ENCODE results near the gene MPG.
"Not testable (repeated sequence)": the region's sequence is repeated elsewhere in the genome, so short reads cannot be mapped to it uniquely, and the experiment has no call there.

Gene MPG

DNA sequence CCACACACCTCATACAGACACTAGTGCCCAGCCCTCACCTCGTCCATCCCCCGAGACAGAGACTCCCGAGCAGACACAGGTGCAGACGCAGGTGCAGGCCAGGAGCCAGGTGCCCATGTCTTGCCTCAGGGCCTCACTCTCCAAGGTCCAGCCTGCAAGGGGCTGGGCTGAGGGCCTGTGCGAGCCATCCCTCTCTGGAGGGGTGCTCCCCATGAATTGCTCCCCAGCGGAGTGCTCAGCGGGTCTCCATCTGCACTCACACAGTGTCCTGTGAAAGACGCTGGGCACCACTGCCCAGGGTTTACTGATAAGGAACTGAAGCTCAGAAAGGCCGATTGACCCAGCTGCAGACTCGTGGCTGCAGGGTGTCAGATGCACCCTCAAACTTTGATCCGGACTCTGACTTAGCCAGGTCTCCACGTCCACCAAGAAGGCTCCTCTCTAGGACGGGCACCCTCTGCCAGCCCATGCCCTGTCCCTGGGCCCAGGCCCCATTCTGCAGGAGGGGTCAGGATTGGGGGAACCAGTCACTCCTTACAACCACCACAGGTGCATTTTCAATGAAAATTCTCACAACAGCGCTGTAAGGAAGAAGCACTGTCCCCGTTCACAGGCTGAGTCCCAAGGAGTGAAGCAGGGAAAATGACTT, 41.6 kb upstream of the MPG start:
- TF ChIP-seq, protein P1, sequence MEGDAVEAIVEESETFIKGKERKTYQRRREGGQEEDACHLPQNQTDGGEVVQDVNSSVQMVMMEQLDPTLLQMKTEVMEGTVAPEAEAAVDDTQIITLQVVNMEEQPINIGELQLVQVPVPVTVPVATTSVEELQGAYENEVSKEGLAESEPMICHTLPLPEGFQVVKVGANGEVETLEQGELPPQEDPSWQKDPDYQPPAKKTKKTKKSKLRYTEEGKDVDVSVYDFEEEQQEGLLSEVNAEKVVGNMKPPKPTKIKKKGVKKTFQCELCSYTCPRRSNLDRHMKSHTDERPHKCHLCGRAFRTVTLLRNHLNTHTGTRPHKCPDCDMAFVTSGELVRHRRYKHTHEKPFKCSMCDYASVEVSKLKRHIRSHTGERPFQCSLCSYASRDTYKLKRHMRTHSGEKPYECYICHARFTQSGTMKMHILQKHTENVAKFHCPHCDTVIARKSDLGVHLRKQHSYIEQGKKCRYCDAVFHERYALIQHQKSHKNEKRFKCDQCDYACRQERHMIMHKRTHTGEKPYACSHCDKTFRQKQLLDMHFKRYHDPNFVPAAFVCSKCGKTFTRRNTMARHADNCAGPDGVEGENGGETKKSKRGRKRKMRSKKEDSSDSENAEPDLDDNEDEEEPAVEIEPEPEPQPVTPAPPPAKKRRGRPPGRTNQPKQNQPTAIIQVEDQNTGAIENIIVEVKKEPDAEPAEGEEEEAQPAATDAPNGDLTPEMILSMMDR (IDR thresholded peaks at IDR 0.05; ENCODE audit: control insufficient read depth, extremely low read depth, insufficient read depth), result no peak
- no peak overlapping the region for H3K4me3 ChIP-seq (ENCODE audit: low read depth, low read length)
- DNase-seq (ENCODE audit: low read depth), result no peak

DNA sequence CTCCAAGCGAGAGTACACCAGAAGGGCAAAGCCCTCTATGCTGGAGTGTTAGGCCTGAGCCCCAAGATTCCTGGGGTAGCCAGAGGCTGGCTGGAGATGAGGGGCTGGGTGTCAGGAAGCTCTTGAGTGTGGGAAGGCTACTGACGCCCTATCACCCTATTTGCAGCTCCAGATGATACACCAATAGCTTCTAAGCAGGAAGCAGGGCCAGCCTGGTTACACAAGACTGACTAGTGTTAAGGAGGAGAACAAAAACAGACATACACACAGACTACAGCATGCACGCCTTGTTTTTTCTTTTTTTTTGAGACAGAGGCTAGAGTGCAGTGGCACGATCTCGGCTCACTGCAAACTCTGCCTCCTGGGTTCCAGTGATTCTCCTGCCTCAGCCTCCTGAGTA, 40.5 kb upstream of the MPG start:
- TF ChIP-seq, protein P1 (IDR thresholded peaks at IDR 0.05; ENCODE audit: control insufficient read depth, extremely low read depth, insufficient read depth), result no peak
- H3K4me3 ChIP-seq (ENCODE audit: low read depth, low read length), result no peak overlapping the region
- no peak for DNase-seq (ENCODE audit: low read depth)

DNA sequence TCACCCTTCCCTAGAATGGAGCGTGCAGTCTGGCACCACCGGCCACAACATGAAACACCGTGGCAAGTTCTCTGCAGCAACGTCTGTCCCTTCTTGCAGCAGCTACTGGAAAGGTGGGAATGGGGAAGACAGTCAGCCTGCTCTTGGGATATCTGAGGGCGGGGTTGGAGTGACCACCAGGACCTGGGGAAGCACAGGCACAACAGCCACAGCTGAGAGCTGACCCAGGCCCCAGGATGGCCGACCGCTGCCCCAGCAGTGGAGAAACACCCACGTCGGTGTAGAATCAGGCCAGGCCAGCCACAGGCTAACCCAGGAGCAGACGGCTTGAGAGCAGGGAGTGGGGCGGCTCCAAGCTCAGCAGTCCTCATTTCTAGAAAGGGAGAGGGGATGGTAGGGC, 39.8 kb upstream of the MPG start:
- H3K4me3 ChIP-seq (ENCODE audit: low read depth, low read length); DNase-seq (ENCODE audit: low read depth): not testable (repeated sequence)

DNA sequence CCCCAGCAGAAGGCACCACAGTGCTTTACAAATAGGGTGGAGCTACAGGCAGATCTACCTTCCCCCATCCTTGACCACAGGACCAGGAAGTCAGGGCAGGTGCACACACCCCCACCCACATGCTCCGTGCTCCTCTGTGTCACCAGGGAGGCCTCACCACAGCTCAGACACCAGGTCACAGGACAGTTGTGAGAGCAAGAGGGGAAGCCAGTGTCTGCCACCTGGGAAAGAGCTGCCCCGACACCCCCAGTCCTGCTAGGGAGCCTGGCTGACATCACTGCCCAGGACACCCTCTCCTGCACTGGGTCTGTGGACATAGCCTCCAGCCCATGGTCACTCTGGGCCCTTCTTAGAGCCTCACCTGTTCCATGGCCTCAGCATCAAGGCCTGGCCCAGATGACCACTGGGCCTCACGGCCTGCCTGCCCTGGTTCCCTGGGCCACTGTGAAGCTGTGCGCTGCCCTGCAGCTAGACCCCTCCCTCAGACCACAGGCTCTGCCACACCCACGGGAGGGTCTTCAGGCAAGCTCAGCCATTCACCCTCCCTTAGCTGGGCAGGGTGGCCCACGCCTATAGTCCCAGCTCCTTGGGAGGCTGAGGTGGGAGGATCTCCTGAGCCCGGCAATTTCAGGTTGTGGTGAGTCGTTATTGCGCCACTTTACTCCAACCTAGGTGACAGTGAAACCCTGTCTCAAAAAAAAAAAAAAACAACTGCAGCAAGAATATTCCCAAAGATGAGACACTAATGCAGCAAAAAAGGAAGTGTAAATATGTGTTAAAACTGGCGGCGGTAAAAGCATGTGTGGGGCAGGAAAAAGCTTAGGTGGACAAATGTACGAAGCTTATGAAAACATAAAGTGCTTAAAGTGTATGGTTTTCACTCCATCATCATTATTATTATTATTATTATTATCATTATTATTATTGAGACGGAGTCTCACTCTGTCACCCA, 38.8 kb upstream of the MPG start:
- H3K4me3 ChIP-seq (ENCODE audit: low read depth, low read length), result no peak overlapping the region
- peak; percentile 30 for DNase-seq (ENCODE audit: low read depth)
- TF ChIP-seq, protein P1 (IDR thresholded peaks at IDR 0.05; ENCODE audit: control insufficient read depth, extremely low read depth, insufficient read depth), result no peak

DNA sequence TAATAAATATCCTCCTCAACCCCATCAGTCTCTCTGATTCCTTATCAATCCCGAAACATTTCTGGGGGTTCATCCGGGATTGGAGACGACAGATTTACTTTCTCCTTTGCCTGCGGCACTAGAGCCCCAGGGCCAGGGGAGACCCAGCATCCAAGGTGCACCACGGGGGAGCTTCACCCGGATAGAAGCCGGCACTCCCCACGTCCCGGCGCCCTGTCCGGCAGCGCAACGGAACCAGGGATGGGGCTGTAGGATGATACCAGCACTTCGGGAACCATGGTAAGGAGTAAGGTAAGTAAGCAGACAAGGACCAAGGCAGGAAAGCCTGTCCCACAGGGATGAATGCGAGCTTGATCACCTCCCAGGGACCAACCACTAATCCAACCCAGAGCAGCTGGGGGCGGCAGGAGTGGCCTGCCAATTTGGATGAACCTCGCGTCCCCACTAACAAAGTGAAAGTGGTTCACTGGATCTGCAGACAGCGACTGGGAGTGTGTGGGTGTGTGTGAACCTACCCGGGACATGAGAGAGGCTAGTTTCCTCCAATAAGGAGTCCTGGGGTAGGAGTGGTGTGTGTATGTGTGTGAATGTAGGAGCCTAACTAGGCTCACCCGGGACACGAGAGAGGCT, 36.5 kb upstream of the MPG start:
- TF ChIP-seq, protein P1 (IDR thresholded peaks at IDR 0.05; ENCODE audit: control insufficient read depth, extremely low read depth, insufficient read depth), result no peak
- no peak for DNase-seq (ENCODE audit: low read depth)
- no peak overlapping the region for H3K4me3 ChIP-seq (ENCODE audit: low read depth, low read length)

DNA sequence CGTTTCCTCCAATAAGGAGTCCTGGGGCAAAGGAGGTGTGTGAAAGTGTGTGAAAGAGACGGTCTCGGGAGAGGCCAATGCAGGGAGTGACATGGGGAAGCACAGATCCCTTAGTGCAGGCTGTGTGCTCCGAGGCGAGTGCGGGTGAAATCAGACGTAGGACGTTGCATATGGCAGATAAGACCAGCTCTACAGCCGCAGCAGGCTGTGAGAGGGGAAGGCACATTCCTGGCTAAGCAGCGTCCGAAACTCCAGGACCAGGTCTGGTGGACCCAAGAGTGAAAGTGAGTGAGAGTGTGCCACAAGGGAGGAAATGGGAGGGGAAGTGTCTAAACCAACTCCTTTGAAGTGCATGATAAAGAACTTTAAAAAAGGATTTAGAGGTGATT, 36.0 kb upstream of the MPG start:
- no peak for DNase-seq (ENCODE audit: low read depth)
- H3K4me3 ChIP-seq (ENCODE audit: low read depth, low read length), result no peak overlapping the region
- TF ChIP-seq, protein P1 (IDR thresholded peaks at IDR 0.05; ENCODE audit: control insufficient read depth, extremely low read depth, insufficient read depth), result no peak

DNA sequence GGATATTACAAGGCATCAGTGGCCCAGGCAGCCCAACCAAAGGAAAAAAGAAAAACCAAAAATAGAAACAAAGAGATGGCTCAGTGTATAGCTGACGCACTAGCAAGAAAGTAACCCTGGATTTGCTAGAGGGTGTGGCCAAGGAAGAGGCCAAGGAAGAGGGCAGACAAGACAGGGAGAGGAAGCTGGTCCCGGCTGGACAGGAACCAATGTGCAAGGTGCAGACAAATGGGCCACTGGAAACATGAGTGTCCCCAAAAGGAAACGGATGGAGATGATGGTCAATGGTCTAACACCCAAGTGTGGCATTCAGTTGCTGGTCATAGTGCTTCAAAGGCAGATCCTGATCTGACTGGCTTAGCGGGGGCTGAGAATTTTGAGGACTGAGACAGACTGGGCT, 35.3 kb upstream of the MPG start:
- TF ChIP-seq, protein P1 (IDR thresholded peaks at IDR 0.05; ENCODE audit: control insufficient read depth, extremely low read depth, insufficient read depth), result no peak
- no peak for DNase-seq (ENCODE audit: low read depth)
- H3K4me3 ChIP-seq (ENCODE audit: low read depth, low read length), result no peak overlapping the region
